Natural killer cell treated with Interleukin-12 subunit alpha and Interleukin-12 subunit beta and Interleukin-15 and Interleukin-18, amount 100 ng/mL, for 72 hours (primary cell): ENCODE results near the gene SFT2D3. TPM values are rescaled to one million over a fixed set of nuclear protein-coding genes. Genes with fewer than 3 reads are reported as not detected.

Source experiments
- ATAC-seq, 2 donors: fragments of 150-1000 bp; cut with Tn5 transposase in 1 of 2; sonication (Bioruptor Pico), chemical (Tn5 transposase) in 1 of 2; 2 replicates each; pipeline ENCODE4 v1.10.0; 2021
- DNase-seq: peaks from one replicate; pipeline ENCODE4 v3.0.0; 2022; ENCODE audit warnings: low spot score
- H3K27ac Mint-ChIP-seq, 2 donors: 1 replicate in 1 of 2; 2 replicates in 1 of 2; pipeline ENCODE4 v1.8.0; 2022; ENCODE audit warnings: mixed read lengths in 2 of 2, mild to moderate bottlenecking in 1 of 2, moderate library complexity in 1 of 2
- H3K27me3 Mint-ChIP-seq, 2 donors: 1 replicate in 1 of 2; 2 replicates in 1 of 2; pipeline ENCODE4 v1.8.0; 2022; ENCODE audit warnings: mixed read lengths in 2 of 2
- H3K36me3 Mint-ChIP-seq: one replicate; pipeline ENCODE4 v1.8.0; 2022; ENCODE audit warnings: mixed read lengths
- H3K4me1 Mint-ChIP-seq, 2 donors: 1 replicate in 1 of 2; 2 replicates in 1 of 2; pipeline ENCODE4 v1.8.0; 2022; ENCODE audit warnings: low read depth in 2 of 2, mixed read lengths in 2 of 2, mild to moderate bottlenecking in 1 of 2
- H3K4me3 Mint-ChIP-seq: one replicate; pipeline ENCODE4 v1.8.0; 2022; ENCODE audit warnings: mixed read lengths
- H3K9me3 Mint-ChIP-seq: 2 replicates; pipeline ENCODE4 v1.8.0; 2022; ENCODE audit warnings: mixed read lengths
- total RNA-seq, 2 donors: library from RNA; stranded (reverse); gene quantifications; one replicate each; pipeline ENCODE4 v1.2.3, GENCODE V29; 2022

The SFT2D3 gene
- total RNA-seq, 2 donors from 2014 or later: 5.2 to 5.9 TPM

DNA sequence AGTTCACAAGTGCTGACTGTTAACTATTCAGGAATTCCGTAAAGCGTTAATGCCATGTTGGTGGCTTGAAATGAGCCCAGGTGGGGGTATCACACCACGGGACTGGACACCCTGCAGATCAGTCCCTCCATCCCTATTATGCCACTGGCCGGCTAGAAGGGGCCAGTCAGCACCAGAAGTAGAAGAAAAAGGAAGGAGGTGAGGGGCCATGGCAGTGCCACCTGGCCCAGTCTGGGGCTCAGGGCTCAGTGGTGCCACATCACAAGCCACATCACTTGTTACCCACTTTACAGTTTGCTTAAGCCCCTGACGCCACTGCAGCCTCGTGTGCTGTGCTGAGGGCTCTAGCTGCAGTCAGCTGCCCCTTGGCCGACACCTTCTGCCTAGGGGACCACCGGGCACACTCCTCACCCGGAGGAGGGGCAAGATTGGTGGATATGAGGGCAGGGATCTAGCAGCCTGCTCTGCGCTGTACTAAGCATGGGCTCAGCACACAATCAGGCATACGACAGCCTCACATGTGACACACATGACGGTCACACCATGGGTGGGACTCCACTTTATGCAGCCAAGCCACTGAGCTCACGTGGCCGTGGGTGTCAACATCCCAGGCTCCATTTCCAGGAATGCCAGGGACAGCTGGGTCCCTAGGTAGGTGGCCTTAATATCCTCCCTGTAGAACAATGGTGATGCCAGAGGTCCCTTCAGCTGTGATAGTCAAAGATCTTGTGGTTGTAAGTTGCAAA, 29.6 kb upstream of the SFT2D3 start:
- Mint-ChIP-seq H3K9me3 (no peaks in the 10 kb centered on the region), H3K4me1 (peaks cover 0 to 9% of the 10 kb centered on the region in 2 donors), H3K4me3 (no peak overlapping the region), H3K27me3 (peaks cover 36 to 51% of the 10 kb centered on the region in 2 donors), H3K27ac (no peak overlapping the region), H3K36me3 (no peaks in the 10 kb centered on the region)
- DNase-seq (no peak), ATAC-seq (peak; percentile 24 to 44)

DNA sequence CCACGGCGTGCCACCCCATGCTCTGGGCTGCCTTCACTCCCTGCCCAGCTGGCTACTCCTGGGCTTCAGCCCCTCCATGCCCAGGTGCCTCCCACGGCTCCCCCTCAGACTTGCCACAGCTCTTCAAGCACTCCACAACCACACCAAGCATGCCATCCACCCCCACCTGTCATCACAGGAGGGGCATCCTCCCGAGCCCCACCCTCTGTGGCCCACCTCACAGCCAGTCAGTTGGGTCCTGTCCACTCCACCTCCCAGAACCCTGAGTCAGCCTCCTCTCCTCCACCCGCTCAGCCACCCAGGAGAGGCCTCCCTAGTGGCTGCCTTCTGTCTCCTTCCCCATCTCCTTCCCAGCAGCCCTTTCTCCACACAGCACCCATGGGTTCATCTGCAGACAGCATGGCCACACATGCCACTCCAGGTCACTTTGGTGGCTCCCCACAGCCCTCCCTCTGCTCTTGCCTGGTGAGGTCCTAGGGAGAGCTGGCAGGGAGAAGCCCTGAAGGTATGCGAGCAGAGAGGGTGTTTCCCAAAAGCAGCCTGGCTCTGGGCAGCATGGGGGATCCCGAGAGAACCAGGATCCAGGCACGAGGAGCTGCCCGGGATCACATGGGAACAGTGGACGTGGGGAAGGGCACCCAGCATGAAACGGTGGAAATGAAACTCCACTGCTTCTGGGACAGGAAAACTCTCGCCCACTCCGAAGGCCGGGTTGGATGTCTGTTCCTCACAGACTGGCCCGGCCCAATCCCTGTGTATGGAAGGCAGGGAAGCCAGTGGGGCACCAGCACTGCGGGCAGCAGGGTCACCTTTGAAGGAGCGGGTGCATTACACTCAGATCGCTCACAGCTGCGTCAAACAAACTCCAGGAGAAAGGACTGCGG, 28.7 kb upstream of the SFT2D3 start:
- peaks cover 0 to 9% of the 10 kb centered on the region in 2 donors for H3K4me1 Mint-ChIP-seq
- peak; percentile 25 to 42 for ATAC-seq
- H3K9me3 Mint-ChIP-seq: no peaks in the 10 kb centered on the region
- DNase-seq: no peak
- no peaks in the 10 kb centered on the region for H3K36me3 Mint-ChIP-seq
- peaks cover 36 to 51% of the 10 kb centered on the region in 2 donors for H3K27me3 Mint-ChIP-seq
- H3K4me3 Mint-ChIP-seq: no peak overlapping the region
- H3K27ac Mint-ChIP-seq: no peak overlapping the region

DNA sequence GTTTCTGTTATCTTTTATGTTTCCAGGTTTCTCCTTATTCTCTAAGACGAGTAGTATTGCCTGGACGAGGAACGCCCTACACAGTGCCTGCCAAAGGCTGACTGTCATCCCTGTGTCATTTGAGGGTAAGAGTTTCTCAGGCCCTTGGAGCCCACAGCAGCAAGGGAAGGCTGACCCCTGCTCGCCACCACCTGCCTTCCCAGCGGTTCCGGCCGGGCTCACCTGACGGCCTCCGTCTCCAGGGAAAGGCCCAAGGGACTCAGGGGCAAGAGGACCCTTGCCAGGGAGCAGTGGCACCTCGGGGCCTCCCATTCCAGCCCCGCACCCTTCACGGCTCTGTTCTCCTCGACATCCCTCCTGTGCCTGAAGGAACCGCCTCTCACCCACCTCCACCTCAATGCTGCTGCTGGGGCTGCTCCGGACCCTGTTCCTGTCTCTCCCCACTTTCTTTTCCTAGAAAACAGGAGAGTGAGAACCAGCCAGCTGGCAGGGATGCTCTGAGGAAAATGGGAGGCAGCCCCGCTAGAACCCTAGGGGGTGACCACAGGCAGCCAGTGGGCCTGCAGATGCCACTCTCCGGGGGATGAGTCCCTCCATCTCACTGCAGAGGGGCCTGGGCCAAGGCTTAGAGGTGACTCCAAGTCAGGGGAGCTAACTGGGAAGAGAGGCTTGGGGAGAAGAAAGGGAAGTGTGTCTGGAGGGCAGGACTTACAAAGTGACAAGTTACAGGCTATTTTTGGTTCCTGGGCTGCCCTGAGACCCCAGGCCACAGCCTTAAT, 27.8 kb upstream of the SFT2D3 start:
- H3K4me1 Mint-ChIP-seq: peaks cover 0 to 9% of the 10 kb centered on the region in 2 donors
- H3K27me3 Mint-ChIP-seq: peaks cover 43 to 57% of the 10 kb centered on the region in 2 donors
- no peaks in the 10 kb centered on the region for H3K36me3 Mint-ChIP-seq
- H3K27ac Mint-ChIP-seq: no peak overlapping the region
- H3K9me3 Mint-ChIP-seq: no peaks in the 10 kb centered on the region
- H3K4me3 Mint-ChIP-seq: peak overlapping the region; percentile 27
- DNase-seq (no peak), ATAC-seq (no peak)

DNA sequence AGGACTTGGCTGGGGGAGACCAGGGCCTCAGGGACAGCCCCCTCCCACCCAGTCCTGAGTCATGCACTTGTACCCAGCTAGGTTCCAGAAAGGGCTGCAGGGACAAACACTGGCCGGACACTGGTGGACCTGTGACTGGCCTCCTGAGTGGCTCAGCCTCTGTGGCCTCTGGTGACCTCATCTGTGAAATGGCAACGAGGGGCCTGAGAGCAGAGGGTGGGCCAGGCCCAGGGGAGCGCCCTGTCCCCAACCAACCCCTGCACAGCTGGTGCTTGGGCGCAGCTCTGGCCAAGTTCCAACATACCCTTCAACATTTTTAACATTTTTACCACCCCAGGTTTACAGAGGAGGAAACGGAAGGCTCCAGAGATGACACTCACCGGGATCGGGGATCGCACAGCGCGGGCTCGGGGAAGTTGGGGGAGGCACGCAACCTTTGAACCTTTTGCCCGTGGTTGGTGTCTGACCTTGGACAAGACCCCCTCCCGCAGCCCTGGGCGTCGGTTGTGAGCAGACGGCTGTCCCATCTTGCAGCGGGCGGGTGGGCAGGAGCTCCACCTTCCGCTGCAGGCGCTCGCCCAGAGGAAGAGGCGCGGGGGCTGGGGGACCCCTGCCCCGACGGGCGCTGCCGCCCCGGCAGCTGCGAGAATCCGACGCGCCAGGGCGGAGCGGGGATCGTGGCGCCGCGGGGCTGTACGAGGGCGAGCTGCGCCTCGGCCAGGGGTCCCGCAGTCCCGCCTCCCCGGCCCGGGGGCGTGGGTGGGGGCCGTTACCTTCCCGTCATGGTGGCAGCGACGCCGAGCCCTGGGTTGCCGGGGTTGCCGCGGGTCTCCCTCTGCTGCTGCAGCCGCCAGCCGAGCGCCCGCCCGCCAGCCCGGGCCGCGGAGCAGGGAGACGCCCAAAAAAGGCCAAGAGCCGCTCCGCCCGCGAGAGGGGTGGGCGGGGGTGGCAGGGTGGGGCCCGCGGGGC, 26.8 kb upstream of the SFT2D3 start:
- H3K4me1 Mint-ChIP-seq: peaks cover 0 to 9% of the 10 kb centered on the region in 2 donors

DNA sequence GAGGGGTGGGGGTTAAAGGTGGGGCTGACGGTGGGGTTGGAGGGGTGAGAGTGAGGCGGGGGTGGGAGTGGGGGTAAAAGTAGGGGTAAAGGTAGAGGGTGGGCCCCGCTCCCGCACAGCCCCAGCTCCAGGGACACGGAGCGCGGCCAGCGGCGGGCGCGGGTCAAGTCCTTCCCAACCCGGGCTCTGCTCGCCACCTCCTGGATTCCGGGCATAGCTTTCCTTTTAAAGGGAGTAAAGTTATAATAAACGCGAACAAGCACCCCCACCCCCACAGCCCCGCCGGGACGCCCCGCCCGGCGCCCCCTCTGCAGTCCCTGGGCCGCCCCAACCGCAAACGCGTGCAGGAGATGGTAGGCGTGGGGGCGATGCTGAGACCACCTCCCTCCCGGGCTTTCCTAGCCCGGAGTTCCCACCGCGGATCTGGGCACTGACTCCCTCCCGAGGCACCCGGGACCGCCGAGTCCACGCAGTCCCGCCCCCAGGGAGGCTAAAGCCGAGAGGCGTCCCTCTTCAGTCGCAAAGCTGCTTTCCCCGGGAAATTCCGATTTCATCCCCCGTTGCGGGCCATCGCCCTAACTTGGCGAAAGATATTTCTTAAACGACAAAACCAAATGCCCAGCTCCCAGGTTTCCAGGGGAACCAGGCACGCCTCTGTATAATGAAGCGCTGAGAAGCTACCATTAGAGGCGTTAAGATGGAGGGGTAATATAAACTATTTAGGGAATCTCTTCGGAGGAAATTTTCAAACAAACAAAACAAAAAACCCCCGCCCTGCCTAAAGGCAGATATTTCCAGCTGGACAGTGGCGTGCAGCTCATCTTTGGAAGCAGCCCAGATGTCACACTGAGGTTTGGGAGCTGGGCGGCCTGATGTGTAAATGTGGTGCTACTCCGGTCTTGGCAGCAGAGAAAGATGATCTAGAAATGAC, 25.7 kb upstream of the SFT2D3 start, which contains the start of gene LIMS2:
Gene LIMS2, minus strand, starts transcription at position 200 of the 931 bp plus-strand sequence. CDS start 506 bp downstream, outside the sequence.
- Mint-ChIP-seq H3K4me1 (peaks cover 0 to 9% of the 10 kb centered on the region in 2 donors), H3K9me3 (no peaks in the 10 kb centered on the region), H3K27ac (no peak within 1 kb of the TSS), H3K27me3 (peaks cover 45 to 52% of the 10 kb centered on the region in 2 donors), H3K4me3 (peak within 1 kb of the TSS; percentile 59), H3K36me3 (no peaks in the 10 kb centered on the region)
- peak in 1 of 2 donors; percentile 28 for ATAC-seq
- DNase-seq: no peak

More for the DNA sequence above, 26.8 kb upstream of the SFT2D3 start:
- peak overlapping the region; percentile 59 for H3K4me3 Mint-ChIP-seq
- no peak overlapping the region for H3K27ac Mint-ChIP-seq
- H3K36me3 Mint-ChIP-seq: no peaks in the 10 kb centered on the region
- peak; percentile 58 for DNase-seq
- ATAC-seq: no peak
- H3K27me3 Mint-ChIP-seq: peaks cover 44 to 61% of the 10 kb centered on the region in 2 donors
- H3K9me3 Mint-ChIP-seq: no peaks in the 10 kb centered on the region

DNA sequence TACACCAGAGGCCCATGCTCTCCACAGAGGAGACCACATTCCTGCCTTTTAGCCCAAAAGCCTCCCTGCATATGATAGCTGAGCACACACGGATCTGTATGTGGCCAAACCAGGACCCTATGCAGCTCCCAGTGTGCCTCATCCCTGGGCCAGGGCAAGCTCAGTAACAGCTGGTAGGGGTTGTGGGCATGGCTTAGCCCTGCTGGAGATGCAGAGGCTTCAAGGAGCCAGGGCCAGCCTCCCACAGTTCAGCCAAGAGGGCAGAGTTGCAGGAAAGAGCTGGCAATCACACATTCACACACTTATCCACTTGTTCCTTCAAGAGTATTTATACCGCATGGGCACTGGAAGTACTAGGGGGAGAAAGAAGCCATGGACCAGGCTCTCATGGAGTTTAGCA, 24.4 kb upstream of the SFT2D3 start:
- ATAC-seq: no peak
- Mint-ChIP-seq H3K36me3 (no peaks in the 10 kb centered on the region), H3K4me1 (peaks cover 0 to 9% of the 10 kb centered on the region in 2 donors), H3K4me3 (no peak overlapping the region), H3K9me3 (no peaks in the 10 kb centered on the region), H3K27ac (no peak overlapping the region), H3K27me3 (peaks cover 48% of the 10 kb centered on the region in 2 donors)
- DNase-seq: no peak

DNA sequence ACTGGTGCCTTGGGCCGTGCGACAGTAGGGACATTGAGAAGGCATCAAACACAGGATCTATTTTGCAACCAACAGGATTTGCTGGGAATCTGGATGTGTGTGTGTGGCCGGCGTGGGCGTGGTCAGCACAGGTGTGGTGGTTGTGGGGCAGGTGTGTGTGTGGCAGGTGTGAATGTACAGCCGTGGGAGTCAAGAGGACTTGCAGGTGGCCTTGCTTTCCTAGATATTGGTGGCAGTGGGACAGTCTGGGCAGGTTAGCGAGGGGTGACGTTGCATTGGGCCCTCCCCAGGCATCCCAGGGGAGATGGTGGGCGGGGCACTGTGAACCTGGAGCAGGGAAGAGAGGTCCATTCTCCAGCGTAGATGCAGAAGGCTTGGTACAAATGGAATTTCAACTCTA, 22.8 kb upstream of the SFT2D3 start:
- DNase-seq: no peak
- Mint-ChIP-seq H3K36me3 (no peaks in the 10 kb centered on the region), H3K4me3 (no peak overlapping the region), H3K9me3 (no peaks in the 10 kb centered on the region), H3K4me1 (peaks cover 0 to 9% of the 10 kb centered on the region in 2 donors), H3K27ac (no peak overlapping the region), H3K27me3 (peaks cover 45 to 46% of the 10 kb centered on the region in 2 donors)
- ATAC-seq: no peak

DNA sequence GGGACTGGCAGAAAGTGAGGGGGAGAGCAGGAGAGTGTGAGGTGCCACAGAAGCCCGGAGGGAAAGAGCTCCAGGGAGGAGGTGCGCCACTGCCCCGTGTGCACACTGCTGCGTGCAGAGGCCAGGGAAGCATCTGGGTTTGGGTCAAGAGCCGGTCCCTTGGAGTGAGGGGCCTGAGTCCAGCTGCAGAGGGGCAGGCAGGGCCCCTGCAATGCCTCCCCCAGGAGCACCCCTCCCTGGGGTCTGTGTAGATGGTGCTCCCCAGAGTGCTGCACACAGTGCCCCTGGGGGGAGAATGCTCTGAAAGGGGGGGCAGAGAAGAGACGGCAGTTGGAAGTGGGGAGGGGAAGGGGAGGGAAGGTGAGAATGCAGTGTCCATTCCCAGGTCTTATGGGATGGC, 22.3 kb upstream of the SFT2D3 start:
- ATAC-seq (peak in 1 of 2 donors; percentile 11), DNase-seq (no peak)
- Mint-ChIP-seq H3K9me3 (no peaks in the 10 kb centered on the region), H3K4me1 (peaks cover 0 to 9% of the 10 kb centered on the region in 2 donors), H3K36me3 (no peaks in the 10 kb centered on the region), H3K4me3 (no peak overlapping the region), H3K27me3 (peaks cover 45% of the 10 kb centered on the region in 2 donors), H3K27ac (no peak overlapping the region)

DNA sequence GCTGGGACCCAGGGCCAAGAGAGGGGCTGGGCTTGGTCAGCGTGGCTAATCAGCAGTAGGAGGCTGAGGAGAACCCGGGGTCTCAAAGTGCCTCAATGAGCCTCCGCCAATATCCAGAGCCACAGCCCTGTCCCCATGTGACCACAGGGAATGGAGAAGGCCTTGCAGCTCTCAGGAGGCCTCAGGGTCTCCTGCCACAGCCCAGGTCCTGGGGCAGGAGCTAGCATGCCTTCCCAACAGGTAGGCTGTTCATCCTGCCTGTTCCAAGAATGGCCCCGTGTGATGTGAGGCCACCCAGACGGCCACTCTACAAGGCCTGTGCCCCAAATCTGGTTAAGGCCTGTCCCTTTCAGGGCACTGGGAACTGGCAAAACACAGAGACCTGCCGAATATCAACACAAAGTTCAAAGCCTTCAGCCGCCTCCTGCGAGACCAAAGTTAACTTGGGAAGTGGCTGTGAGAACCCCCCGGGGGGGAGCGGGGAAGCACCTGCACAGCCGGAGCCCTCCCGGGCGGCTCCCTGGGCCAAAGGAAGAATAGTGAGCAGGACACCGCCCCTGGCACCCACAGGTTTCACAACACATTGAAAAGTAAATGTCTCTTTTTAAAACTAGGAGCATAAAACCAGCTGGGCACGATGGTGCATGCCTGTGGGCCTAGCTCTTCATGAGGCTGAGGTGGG, 21.5 kb upstream of the SFT2D3 start:
- peaks cover 38 to 41% of the 10 kb centered on the region in 2 donors for H3K27me3 Mint-ChIP-seq
- no peak for ATAC-seq
- no peaks in the 10 kb centered on the region for H3K9me3 Mint-ChIP-seq
- peaks cover 0 to 5% of the 10 kb centered on the region in 2 donors for H3K4me1 Mint-ChIP-seq
- H3K36me3 Mint-ChIP-seq: no peaks in the 10 kb centered on the region
- no peak overlapping the region for H3K4me3 Mint-ChIP-seq
- DNase-seq: no peak
- no peak overlapping the region for H3K27ac Mint-ChIP-seq

DNA sequence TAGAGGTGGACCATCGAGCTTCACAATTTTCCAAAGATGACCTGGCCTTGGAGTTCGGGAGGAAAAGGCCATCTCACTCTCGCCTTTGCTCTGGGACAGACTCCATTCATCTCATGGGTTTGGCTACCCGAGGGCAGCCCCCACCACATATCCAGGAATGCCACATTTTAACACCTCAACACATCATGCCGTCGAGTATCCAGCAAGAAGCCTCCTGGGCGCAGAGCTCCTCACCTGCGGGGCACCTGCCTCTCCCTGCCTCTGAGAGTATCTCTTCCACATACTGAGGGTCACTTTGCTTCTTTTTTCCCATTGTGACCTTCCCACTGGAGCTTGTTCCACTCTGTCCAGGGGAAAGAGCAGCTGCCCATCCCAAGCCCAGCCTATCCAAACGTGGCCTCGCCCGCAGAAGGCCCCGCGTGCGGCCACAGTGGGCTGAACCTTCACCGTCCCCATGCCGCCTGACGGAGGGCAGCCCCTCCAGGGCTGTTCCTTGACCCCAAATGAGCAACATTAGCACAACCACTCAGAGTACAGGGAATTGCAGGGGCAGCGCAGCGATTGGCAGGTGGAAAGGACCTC, 20.5 kb upstream of the SFT2D3 start:
- Mint-ChIP-seq H3K27me3 (peaks cover 37 to 45% of the 10 kb centered on the region in 2 donors), H3K36me3 (no peaks in the 10 kb centered on the region), H3K4me3 (no peak overlapping the region), H3K27ac (no peak overlapping the region), H3K4me1 (peaks cover 0 to 4% of the 10 kb centered on the region in 2 donors), H3K9me3 (no peaks in the 10 kb centered on the region)
- DNase-seq (no peak), ATAC-seq (no peak)

DNA sequence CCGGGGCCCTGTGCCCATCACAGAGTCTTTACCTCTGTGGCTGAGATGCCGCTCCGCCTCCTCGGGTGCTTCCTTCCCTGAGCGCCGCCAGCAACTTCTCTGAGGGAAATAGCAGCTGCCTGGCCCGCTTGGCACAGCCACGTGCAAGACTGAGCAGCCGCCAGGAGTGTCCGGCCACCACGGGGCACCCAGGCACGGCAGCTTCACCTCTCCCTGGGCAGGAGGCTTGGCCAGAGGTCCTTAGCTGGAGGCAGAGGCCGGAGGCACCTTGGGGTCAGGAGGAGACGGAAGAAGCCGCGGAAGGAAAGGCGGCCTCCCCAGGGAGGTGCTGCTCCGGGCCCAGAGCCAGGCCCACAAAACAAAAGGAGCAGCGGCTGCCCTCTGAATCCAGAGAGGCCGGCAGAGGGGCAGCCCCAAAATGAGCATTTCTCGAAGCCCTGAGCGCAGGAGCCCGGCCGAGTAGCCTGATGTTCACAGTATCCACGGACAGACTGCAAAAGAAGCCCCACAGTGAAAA, 20.0 kb upstream of the SFT2D3 start:
- no peak for ATAC-seq
- Mint-ChIP-seq H3K36me3 (no peaks in the 10 kb centered on the region), H3K4me1 (no peaks in the 10 kb centered on the region), H3K27ac (no peak overlapping the region), H3K4me3 (no peak overlapping the region), H3K9me3 (no peaks in the 10 kb centered on the region), H3K27me3 (peaks cover 35 to 41% of the 10 kb centered on the region in 2 donors)
- no peak for DNase-seq
